GM19035 (cell line): Measurements from ENCODE around the gene TMEM51.

ENCODE experiments used
- ATAC-seq: cut with Tn5 transposase; IDR thresholded peaks from one replicate; pipeline ENCODE4 v1.9.1; 2021; ENCODE audit not compliant: unreplicated experiment

The TMEM51 gene

GRCh38 chr1:15195420-15196052, 42.0 kb downstream of the TMEM51 start:
- no peak for ATAC-seq

GRCh38 chr1:15196069-15196468, 42.5 kb downstream of the TMEM51 start:
- ATAC-seq: no peak

DNA sequence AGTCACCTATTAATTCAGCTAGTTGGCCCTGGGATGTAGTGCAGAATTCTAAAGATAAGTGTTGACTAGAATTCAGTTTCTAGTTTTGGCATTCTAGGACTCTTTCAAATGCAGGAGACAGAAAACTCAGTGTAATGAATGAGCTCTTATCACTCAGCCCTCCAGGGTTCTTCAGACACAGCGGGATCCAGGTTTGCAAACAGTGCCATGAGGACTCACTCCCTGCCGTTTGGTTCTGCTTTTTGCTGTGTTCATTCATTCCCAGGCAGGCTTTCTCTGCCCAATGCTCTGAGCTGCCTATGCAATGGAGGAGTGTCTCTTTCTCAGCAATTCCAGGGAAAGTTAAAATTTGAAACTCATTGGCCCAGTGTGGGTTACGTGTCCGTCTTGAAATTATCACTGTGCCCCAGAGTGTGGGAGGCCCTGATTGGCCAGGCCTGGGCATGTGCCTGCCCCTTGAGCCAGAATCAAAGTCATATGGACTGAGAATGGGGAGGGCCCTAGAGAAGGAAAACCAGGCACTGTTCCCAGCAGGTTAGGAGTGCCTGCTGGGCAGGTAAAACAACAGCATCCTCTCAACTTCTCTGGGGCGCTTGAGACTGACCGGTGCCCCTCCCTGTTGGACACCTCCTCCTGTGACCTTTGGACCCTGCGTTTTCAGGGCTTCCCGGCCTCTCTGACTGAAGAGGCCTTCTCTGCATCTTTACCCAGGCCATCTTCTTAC, 43.4 kb downstream of the TMEM51 start:
- ATAC-seq: no peak

GRCh38 chr1:15197591-15198447, 44.3 kb downstream of the TMEM51 start:
- ATAC-seq: no peak

DNA sequence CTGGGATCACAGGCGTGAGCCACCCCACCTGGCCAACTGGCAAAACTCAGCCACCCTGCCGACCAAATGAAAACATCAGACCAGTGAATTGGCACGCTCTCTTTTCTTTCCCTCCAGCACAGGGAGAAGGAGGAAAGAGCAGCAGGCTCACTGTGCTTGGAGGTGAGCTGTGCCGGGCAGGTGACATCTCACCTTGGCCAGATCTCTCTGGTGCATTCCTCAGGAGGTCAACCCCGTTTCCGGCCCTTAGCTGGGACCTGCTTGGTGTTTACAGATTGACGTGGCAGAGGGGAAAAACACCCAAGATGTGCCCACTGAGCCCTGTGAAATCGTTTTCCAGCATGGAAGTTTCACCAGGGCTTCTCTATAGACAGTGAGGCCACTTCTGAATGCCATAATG, 45.1 kb downstream of the TMEM51 start:
- no peak for ATAC-seq

- ATAC-seq: no peak
Measured at GRCh38 chr1:15201221-15201620, 47.7 kb downstream of the TMEM51 start.

DNA sequence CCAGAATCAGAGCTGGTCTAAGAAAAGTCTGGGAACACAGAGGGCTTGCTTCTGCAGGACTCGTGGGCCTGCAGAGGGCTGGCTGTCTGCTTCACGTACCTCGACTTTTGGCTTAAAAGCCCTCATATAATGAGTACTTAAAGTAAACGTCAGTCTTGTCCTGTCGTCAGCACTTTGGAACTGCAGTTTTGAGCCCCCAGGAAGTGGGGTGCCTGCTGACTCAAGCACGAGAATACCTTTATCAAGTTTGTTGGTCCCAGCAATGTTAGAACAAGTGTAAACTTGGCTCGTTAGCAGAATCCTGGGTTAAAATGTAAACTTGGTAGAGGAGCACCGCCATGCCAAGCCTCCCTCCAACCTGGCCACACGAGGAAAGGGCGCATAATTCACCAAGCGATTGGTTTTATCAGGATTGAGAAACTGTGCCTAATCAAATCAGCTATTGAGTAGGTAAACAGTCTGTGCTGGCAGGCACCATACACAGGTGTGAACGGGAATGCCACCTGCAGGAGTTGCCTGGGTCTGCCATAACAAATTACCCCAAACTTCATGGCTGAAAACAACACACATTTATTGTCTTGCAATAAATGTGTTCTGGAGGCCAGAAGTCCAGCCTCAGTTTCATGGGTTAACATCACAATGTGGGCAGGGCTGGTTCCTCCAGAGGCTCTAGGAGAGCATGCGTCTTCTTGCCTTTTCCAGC, 48.5 kb downstream of the TMEM51 start:
- no peak for ATAC-seq

- ATAC-seq: no peak
Measured at GRCh38 chr1:15204931-15205330, 51.4 kb downstream of the TMEM51 start.

DNA sequence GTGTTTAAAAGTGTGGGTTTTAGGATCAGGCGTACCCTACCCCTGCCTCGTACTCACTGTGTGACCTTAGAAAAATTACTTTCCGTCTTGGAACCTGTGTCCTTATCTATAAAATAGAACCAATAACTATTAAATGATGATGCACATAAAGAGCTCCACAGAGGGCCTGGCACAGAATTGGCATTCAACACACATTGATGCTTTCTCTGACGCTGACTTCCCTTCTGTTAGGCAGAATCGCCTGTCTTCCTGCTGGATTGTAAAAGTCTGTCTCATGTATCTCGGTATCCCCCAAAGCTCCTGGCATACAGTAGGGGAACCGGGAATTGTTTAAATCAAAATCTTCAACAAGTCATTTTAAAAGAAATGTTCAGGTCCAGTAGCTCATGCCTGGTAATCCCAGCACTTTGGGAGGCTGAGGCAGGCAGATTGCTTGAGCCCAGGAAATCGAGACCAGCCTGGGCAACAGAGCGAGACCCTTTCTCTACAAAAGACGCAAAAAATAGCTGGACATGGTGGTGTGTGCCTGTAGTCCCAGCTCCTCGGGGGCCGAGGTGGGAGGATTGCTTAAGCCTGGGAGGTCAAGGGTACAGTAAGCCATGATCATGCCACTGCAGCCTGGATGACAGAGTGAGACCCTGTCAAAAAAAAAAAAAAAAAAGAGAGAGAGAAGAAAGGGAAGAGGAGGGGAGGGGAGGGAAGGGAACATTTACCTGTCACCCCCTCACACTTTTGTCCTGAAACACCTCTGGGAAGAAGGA, 52.2 kb downstream of the TMEM51 start:
- no peak for ATAC-seq

DNA sequence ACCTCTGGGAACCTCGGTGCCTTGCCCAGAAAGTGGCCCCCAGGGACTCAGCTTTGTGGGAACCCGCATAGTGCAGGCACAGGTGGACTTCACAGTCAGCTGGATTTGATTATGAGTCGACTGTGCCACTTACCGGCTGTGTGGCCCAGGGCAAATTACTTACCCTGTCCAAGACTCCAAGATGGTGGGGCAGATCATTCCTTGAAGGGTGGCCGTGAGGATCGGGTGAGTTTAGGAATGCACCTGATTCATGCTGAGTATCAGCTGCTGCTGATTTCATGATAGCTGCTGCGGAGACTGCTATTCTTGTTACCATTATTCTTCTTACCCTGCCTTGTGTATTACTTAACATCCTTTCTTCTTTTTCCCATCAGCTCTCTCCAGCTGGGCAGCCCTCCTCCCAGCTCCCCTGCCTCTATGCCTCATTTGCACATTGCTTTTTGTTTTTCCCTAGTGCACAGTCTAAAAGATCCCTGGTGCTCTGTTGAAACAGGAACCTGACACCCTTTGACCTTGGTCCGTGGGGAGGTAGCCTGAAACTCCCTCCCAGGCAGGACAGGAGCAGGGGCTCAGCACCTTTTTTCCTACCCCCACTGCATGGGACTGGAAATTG, 53.0 kb downstream of the TMEM51 start:
- ATAC-seq: no peak

DNA sequence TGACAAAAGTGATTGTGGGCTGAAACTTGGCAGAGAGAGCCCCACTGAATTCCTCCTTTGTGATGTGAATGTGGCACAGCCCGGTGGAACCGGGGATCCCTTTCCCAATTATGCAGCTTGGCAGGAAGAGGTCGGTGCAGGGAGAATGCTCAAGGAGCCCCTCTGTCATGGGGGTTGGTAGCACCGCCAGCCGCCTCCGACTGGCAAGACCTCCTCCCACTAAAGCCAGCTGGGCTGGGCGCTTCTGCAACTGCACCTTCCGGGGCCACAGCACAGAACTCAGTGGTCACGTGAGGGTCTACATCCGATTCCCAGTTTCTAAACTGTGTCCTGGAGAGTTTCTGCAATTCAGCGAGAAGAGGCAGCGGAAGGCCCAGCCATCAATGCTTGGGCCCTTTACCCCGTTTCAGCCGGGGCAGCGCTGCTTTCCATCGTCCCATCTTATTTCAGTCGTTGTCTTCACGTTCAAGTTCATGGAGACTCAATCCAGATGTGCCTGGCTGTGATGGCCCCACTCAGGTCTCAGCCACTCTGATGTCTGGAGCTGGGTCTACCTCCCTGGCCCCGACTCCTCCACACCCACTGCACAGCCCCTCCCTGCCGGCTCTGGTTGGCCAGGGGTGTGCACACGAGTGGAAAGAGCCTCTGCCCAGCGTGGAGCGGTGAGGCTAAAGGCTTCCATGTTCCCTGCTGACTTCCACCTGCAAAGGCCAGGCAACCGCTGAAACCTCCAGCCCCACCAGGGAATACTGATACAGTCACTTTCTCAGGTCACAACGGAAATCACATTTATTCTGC, 53.7 kb downstream of the TMEM51 start:
- ATAC-seq: no peak

DNA sequence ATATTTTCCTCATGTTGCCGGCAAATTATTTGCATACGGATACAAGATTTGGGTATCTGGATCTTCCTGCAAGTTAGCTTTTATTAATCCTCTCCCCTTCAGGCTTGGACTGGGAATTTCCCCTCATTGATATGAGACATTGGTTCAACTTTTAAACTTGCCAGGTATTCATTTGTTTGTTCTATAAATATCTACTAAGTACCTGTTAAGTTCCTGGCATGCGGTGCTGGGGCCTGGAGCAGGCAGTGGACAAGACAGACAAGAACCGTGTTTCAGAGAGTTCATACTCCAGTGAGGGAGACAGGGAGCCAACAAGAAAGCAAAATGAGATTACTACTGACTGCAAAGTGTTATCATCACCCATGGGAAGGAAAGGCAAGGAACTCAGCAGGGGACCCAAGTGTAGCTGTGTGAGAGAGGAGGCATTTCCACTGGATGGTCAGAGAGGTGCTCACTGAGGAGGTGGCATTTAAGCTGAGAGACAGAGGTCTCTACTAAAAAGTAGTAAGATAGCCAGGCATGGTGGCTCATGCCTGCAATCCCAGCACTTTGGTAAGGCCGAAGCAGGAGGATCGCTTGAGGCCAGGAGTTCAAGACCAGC, 54.4 kb downstream of the TMEM51 start:
- no peak for ATAC-seq

DNA sequence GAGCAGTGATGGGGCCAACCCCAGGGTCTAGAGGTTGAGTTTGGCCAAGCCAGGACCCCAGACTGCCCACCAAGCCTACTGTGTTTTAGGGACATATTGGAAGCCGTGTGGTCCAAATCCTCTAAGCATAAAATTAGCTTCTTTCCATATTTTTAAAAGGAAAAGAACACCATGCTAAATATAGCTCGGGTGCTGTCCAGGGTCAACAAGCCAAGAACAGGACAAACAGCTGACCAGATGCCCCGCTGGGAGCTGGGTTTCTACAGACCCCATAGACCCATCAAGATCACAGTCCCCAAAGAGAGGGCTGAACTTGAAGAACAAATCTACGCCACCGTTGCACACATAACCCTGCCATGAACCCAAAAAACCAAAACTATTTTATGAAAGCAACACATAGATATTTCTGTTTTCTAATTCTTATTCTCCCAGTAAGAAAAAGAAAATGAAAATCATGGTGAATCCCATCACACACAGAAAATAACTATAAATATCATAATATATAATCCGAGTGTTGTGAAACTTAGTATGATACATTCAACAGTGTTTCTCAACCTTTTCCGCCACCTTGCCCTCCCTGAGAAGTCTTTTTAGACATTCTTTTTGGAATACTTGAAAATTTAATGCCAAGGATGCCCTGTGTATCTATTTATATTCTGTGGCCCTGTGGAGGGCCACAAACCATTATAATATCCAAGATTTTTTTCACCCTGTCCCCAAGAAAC, 57.3 kb downstream of the TMEM51 start:
- ATAC-seq: no peak

GRCh38 chr1:15211424-15211823, 57.9 kb downstream of the TMEM51 start:
- ATAC-seq: no peak

DNA sequence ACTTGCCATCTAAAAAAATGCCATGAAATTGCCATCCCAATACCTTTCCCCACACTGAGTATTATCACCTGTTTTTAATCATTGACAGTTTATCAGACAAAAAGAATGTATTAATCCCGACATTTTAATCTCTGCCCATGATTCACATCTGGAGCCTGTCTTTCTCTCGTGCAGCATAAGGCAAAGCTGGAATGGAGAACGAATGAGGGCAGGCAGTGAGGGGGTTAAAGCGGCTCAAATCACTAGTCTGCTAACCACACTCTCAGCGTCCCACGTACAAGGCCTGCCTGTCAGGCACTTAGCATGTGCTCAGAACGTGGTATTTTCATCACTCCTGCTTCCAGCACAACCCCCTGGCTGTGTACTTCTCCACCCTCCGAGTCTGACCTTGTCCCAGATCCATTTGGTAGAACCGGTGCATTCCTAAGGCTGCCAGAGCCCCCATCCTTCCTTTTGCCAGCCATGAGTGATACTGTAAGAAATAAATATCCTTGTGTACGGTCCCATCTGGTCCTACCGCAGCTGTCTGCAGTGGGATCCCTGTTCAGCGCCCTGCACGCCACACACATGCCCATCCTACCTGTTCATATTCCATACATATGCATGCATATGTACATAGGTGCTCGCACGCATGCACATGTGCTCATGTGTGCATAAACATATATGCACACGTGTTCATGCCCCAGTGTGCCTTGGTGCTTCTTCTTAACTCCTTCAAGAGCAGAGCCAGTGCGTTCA, 58.8 kb downstream of the TMEM51 start:
- no peak for ATAC-seq

GRCh38 chr1:15212954-15213291, 59.4 kb downstream of the TMEM51 start:
- ATAC-seq: no peak

GRCh38 chr1:15213341-15213821, 59.8 kb downstream of the TMEM51 start:
- ATAC-seq: no peak

- ATAC-seq: no peak
Measured at GRCh38 chr1:15214527-15214926, 61.0 kb downstream of the TMEM51 start.
